Mesendoderm (in vitro differentiated cells): Measurements from ENCODE around the gene IPO5.

ENCODE experiments used
- DNase-seq: peaks from one replicate; pipeline ENCODE4 v3.0.0; 2013
- H2AK5ac ChIP-seq: 2 replicates; pipeline ENCODE4 v1.6.1; 2013; ENCODE audit warnings: low read length, inconsistent platforms
- H2BK120ac ChIP-seq: 2 replicates; pipeline ENCODE4 v1.6.1; 2013; ENCODE audit warnings: low read depth, mild to moderate bottlenecking, low read length, moderate library complexity, mixed read lengths
- H2BK15ac ChIP-seq: replicated peaks from 2 replicates; pipeline ENCODE4 v1.6.1; 2013; ENCODE audit warnings: low read depth, mild to moderate bottlenecking, moderate library complexity
- H2BK5ac ChIP-seq: 2 replicates; pipeline ENCODE4 v1.6.1; 2013; ENCODE audit warnings: low read length, inconsistent platforms
- H3K18ac ChIP-seq: 2 replicates; pipeline ENCODE4 v1.6.1; 2013; ENCODE audit warnings: mild to moderate bottlenecking, low read length, mixed read lengths
- H3K23ac ChIP-seq: one replicate; pipeline ENCODE4 v1.6.1; 2013; ENCODE audit warnings: low read length
- H3K27ac ChIP-seq: 2 replicates; pipeline ENCODE4 v1.5.1; 2013; ENCODE audit warnings: low read depth, mild to moderate bottlenecking, inconsistent platforms, low read length, moderate library complexity
- H3K27me3 ChIP-seq: 2 replicates; pipeline ENCODE4 v1.6.1; 2013; ENCODE audit warnings: low read length, control low read depth, mild to moderate bottlenecking, inconsistent platforms; ENCODE audit not compliant: insufficient read depth, poor library complexity
- H3K36me3 ChIP-seq: 2 replicates; pipeline ENCODE4 v1.6.1; 2013; ENCODE audit warnings: low read length, inconsistent platforms; ENCODE audit not compliant: control insufficient read depth, insufficient read depth
- H3K4ac ChIP-seq: one replicate; pipeline ENCODE4 v1.6.1; 2013; ENCODE audit warnings: low read depth, mild to moderate bottlenecking, low read length, moderate library complexity
- H3K4me1 ChIP-seq: 2 replicates; pipeline ENCODE4 v1.6.1; 2013; ENCODE audit warnings: low read depth, low read length, inconsistent platforms; ENCODE audit not compliant: control insufficient read depth
- H3K4me2 ChIP-seq: 2 replicates; pipeline ENCODE4 v1.6.1; 2013; ENCODE audit warnings: low read length
- H3K4me3 ChIP-seq: 2 replicates; pipeline ENCODE4 v1.5.1; 2013; ENCODE audit warnings: mild to moderate bottlenecking, low read length
- H3K56ac ChIP-seq: one replicate; pipeline ENCODE4 v1.6.1; 2013; ENCODE audit warnings: low read length
- H3K79me1 ChIP-seq: 2 replicates; pipeline ENCODE4 v1.6.1; 2013; ENCODE audit warnings: low read length, inconsistent platforms
- H3K79me2 ChIP-seq: 2 replicates; pipeline ENCODE4 v1.6.1; 2013; ENCODE audit warnings: mild to moderate bottlenecking, low read length; ENCODE audit not compliant: control insufficient read depth, insufficient read depth
- H3K9ac ChIP-seq: 2 replicates; pipeline ENCODE4 v1.6.1; 2013; ENCODE audit warnings: low read length, inconsistent platforms
- H4K5ac ChIP-seq: one replicate; pipeline ENCODE4 v1.6.1; 2013; ENCODE audit warnings: low read length
- H4K8ac ChIP-seq: one replicate; pipeline ENCODE4 v1.6.1; 2013; ENCODE audit warnings: low read depth, mild to moderate bottlenecking, control low read depth, low read length, moderate library complexity
- WGBS: extraction: QIAGEN DNeasy Blood & Tissue Kit; methylation state at CpG from one replicate; pipeline ENCODE4 v1.1.7; 2013; ENCODE audit warnings: low lambda C conversion rate, missing lambda C conversion rate; ENCODE audit not compliant: insufficient coverage; ENCODE audit errors: extremely low coverage; 5-methylcytosine and 5-hydroxymethylcytosine counted together

IPO5 gene

GRCh38 chr13:97913206-97913605 lies 40.3 kb upstream of the IPO5 start:
- DNase-seq: no peak
- H3K79me2 ChIP-seq: no peaks in the 10 kb centered on the region
- H4K5ac ChIP-seq: no peak overlapping the region
- no CpG with 5 or more reads among the region's 2 CpGs for WGBS
- H4K8ac ChIP-seq: no peak overlapping the region
- no peak overlapping the region for H2BK120ac ChIP-seq
- H3K56ac ChIP-seq: no peak overlapping the region
- H3K27me3 ChIP-seq: no peaks in the 10 kb centered on the region
- H3K9ac ChIP-seq: no peak overlapping the region
- H2AK5ac ChIP-seq: no peak overlapping the region
- no peak overlapping the region for H3K4me2 ChIP-seq
- no peak overlapping the region for H3K4me3 ChIP-seq
- H3K23ac ChIP-seq: no peak overlapping the region
- no peak overlapping the region for H3K4ac ChIP-seq
- no peaks in the 10 kb centered on the region for H3K36me3 ChIP-seq
- no peaks in the 10 kb centered on the region for H3K4me1 ChIP-seq
- no peak overlapping the region for H2BK15ac ChIP-seq
- H3K27ac ChIP-seq: no peak overlapping the region
- H3K18ac ChIP-seq: no peak overlapping the region
- H2BK5ac ChIP-seq: no peak overlapping the region
- H3K79me1 ChIP-seq: no peaks in the 10 kb centered on the region

GRCh38 chr13:97914540-97914939 lies 38.9 kb upstream of the IPO5 start:
- no peak overlapping the region for H3K23ac ChIP-seq
- H3K4me1 ChIP-seq: no peaks in the 10 kb centered on the region
- DNase-seq: no peak
- H3K4me2 ChIP-seq: no peak overlapping the region
- H3K27me3 ChIP-seq: no peaks in the 10 kb centered on the region
- H3K27ac ChIP-seq: no peak overlapping the region
- no peak overlapping the region for H3K4ac ChIP-seq
- no peaks in the 10 kb centered on the region for H3K79me1 ChIP-seq
- H3K9ac ChIP-seq: no peak overlapping the region
- no peak overlapping the region for H3K56ac ChIP-seq
- H2BK120ac ChIP-seq: no peak overlapping the region
- H3K4me3 ChIP-seq: no peak overlapping the region
- no peaks in the 10 kb centered on the region for H3K36me3 ChIP-seq
- no CpG with 5 or more reads among the region's 1 CpG for WGBS
- H3K18ac ChIP-seq: no peak overlapping the region
- no peak overlapping the region for H2BK5ac ChIP-seq
- no peak overlapping the region for H2BK15ac ChIP-seq
- no peak overlapping the region for H4K8ac ChIP-seq
- H3K79me2 ChIP-seq: no peaks in the 10 kb centered on the region
- no peak overlapping the region for H2AK5ac ChIP-seq
- H4K5ac ChIP-seq: no peak overlapping the region

- Histone ChIP-seq H3K27ac (no peak overlapping the region), H2BK15ac (no peak overlapping the region), H3K56ac (no peak overlapping the region), H3K79me1 (no peaks in the 10 kb centered on the region), H3K9ac (no peak overlapping the region), H2BK5ac (no peak overlapping the region), H3K23ac (no peak overlapping the region), H3K36me3 (no peaks in the 10 kb centered on the region), H2AK5ac (no peak overlapping the region), H4K5ac (no peak overlapping the region), H3K18ac (no peak overlapping the region), H3K4me3 (no peak overlapping the region), H4K8ac (no peak overlapping the region), H3K4ac (no peak overlapping the region), H3K79me2 (no peaks in the 10 kb centered on the region), H3K27me3 (no peaks in the 10 kb centered on the region), H2BK120ac (no peak overlapping the region), H3K4me1 (no peaks in the 10 kb centered on the region), H3K4me2 (no peak overlapping the region)
- DNase-seq: no peak
- no CpG with 5 or more reads among the region's 6 CpGs for WGBS
Observed at GRCh38 chr13:97921176-97921816, 32.2 kb upstream of the IPO5 start.

GRCh38 chr13:97928301-97928700 lies 25.2 kb upstream of the IPO5 start:
- no peak for DNase-seq
- H3K18ac ChIP-seq: no peak overlapping the region
- no peaks in the 10 kb centered on the region for H3K79me2 ChIP-seq
- H3K9ac ChIP-seq: no peak overlapping the region
- WGBS: no CpG with 5 or more reads among the region's 1 CpG
- no peaks in the 10 kb centered on the region for H3K36me3 ChIP-seq
- H3K27ac ChIP-seq: no peak overlapping the region
- no peak overlapping the region for H3K4me3 ChIP-seq
- no peak overlapping the region for H4K8ac ChIP-seq
- H2BK120ac ChIP-seq: no peak overlapping the region
- H3K4ac ChIP-seq: no peak overlapping the region
- H3K4me2 ChIP-seq: no peak overlapping the region
- no peak overlapping the region for H2BK15ac ChIP-seq
- no peak overlapping the region for H3K23ac ChIP-seq
- H2BK5ac ChIP-seq: no peak overlapping the region
- H3K4me1 ChIP-seq: no peaks in the 10 kb centered on the region
- H4K5ac ChIP-seq: no peak overlapping the region
- no peaks in the 10 kb centered on the region for H3K27me3 ChIP-seq
- H2AK5ac ChIP-seq: no peak overlapping the region
- no peak overlapping the region for H3K56ac ChIP-seq
- no peaks in the 10 kb centered on the region for H3K79me1 ChIP-seq

GRCh38 chr13:97932036-97932435 lies 21.4 kb upstream of the IPO5 start:
- no peak overlapping the region for H4K5ac ChIP-seq
- no peak overlapping the region for H4K8ac ChIP-seq
- H3K27ac ChIP-seq: no peak overlapping the region
- H3K36me3 ChIP-seq: no peaks in the 10 kb centered on the region
- no peak overlapping the region for H3K9ac ChIP-seq
- no peak overlapping the region for H3K4ac ChIP-seq
- no peaks in the 10 kb centered on the region for H3K79me1 ChIP-seq
- H2BK120ac ChIP-seq: no peak overlapping the region
- no peak overlapping the region for H3K56ac ChIP-seq
- H3K27me3 ChIP-seq: no peaks in the 10 kb centered on the region
- no CpG with 5 or more reads among the region's 5 CpGs for WGBS
- no peak overlapping the region for H3K23ac ChIP-seq
- H2BK15ac ChIP-seq: no peak overlapping the region
- no peaks in the 10 kb centered on the region for H3K4me1 ChIP-seq
- no peak overlapping the region for H2BK5ac ChIP-seq
- H3K4me3 ChIP-seq: no peak overlapping the region
- H2AK5ac ChIP-seq: no peak overlapping the region
- peak; percentile 23 for DNase-seq
- H3K79me2 ChIP-seq: no peaks in the 10 kb centered on the region
- H3K4me2 ChIP-seq: no peak overlapping the region
- no peak overlapping the region for H3K18ac ChIP-seq

- no peak overlapping the region for H3K56ac ChIP-seq
Observed at GRCh38 chr13:97932647-97933046, 20.8 kb upstream of the IPO5 start.

More at GRCh38 chr13:97932647-97933046, 20.8 kb upstream of the IPO5 start:
- Histone ChIP-seq H3K4ac (no peak overlapping the region), H3K23ac (no peak overlapping the region), H3K27me3 (no peaks in the 10 kb centered on the region), H3K27ac (no peak overlapping the region), H4K8ac (no peak overlapping the region), H3K4me2 (no peak overlapping the region), H2BK5ac (no peak overlapping the region), H3K79me2 (no peaks in the 10 kb centered on the region), H3K4me1 (no peaks in the 10 kb centered on the region), H3K9ac (no peak overlapping the region), H3K79me1 (no peaks in the 10 kb centered on the region), H3K18ac (no peak overlapping the region), H2BK15ac (no peak overlapping the region), H2AK5ac (no peak overlapping the region), H3K4me3 (no peak overlapping the region), H3K36me3 (no peaks in the 10 kb centered on the region), H4K5ac (no peak overlapping the region), H2BK120ac (no peak overlapping the region)
- DNase-seq: no peak
- WGBS: no CpG with 5 or more reads among the region's 5 CpGs
